Suppressor macrophage (primary cell): ENCODE data around the gene NANS.
A peak's percentile ranks its signal among the peaks of the same experiment; 100 is the strongest.
"Not testable (repeated sequence)": the region's sequence is repeated elsewhere in the genome, so short reads cannot be mapped to it uniquely, and the experiment has no call there.

Experiments used
- DNase-seq, 4 experiments: peaks; one replicate each; pipeline ENCODE4 v3.0.0-alpha.2; 2020 to 2022

NANS gene

GRCh38 chr9:98078895-98079294, 22.4 kb downstream of the NANS start:
- no peak for DNase-seq

GRCh38 chr9:98080326-98080725, 23.8 kb downstream of the NANS start:
- DNase-seq = no peak

- DNase-seq = no peak
Observed at GRCh38 chr9:98080780-98081179, 24.2 kb downstream of the NANS start.

GRCh38 chr9:98081477-98082219, 25.1 kb downstream of the NANS start:
- DNase-seq = peak; percentile 85 to 94 (median 89)

DNA sequence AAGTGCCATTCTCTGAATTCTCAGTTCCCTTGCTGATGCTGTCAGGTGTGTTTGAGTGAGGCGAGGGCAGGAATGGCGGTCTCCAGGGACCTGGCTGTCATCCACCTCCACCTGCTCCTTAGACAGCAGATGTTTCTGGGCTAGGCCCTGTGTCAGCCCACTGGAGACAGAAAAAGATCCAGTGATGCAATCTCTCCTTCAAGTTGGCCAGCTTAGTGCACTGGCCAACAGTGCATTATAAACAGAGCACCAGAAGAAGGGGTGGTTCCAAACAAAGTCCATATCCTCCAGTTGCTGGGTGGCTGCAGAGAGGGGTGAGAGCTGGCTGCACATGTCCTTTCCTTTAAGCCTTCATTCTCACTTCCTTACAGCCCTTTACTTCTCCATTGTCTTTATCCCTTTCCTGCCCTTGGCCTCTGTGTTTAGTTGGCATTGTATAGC, 26.5 kb downstream of the NANS start:
- peak; percentile 51 to 71 (median 68) for DNase-seq

DNA sequence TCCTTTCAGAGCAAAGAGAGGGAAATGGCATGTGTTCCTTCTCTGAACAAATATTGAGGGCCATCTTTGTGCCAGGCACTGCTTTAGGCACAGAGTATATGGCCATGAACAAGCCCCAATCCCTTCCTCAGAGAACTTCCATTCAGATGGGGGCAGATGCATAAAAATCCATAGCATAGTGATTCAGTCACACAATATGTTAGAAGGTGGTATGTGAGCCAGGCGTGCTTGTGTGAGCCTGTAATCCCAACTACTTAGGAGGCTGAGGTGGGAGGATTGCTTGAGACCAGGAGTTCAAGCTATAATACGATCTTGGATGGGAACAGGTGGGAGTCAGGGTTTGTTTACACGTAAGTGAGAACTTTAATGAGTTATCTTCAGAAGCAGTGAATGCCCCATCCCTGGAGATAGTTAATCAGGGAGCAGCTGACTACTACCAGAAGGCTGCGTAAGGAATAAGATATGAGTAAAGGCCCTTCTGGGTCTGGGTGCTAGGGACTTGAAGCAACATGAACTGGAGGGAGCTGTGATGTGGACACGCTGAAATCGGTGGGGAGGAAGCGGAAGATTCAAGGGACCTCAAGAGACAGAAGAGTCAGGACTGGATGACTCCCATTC, 27.1 kb downstream of the NANS start:
- no peak for DNase-seq

DNA sequence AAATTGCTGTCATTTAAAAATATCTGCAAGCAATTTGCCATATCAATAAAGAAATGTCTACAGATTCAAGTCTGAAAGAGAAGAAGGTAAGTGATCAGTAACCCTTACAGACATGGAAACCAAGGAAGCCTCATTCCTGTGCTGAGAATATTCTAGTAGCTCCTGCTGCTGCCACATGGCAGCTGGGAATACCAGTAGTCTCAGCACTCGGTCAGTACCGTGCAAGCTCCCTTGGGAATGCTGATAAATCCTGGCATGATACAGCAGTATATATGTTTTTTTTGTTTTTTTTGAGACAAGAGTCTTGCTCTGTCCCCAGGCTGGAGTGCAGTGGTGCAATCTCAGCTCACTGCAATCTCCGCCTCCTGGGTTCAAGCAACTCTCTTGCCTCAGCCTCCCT, 27.9 kb downstream of the NANS start:
- DNase-seq = no peak

- no peak for DNase-seq
Observed at GRCh38 chr9:98085058-98085457, 28.5 kb downstream of the NANS start.

DNA sequence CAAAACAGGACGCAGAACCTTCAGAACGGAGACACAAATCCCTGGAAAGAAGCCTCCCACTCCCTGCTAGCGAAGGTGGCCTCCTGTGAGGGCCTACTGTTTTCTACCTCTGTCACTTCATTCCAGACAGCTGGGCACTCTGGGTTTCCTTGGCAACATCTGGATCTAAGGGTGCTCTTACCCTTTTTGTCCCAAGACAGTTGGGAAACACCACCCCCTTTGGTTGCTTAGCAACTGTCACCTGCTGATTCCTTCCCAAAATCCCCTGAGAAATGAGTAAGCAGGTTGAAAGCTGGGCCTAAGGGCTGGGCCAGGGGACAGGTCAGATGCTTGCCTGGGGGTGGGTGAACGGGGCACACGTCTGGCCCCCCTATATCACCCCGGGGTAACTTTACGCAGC, 29.4 kb downstream of the NANS start:
- DNase-seq = peak in 2 of 4 experiments; percentile 16 to 18

- no peak for DNase-seq
Observed at GRCh38 chr9:98086461-98086860, 29.9 kb downstream of the NANS start.

DNA sequence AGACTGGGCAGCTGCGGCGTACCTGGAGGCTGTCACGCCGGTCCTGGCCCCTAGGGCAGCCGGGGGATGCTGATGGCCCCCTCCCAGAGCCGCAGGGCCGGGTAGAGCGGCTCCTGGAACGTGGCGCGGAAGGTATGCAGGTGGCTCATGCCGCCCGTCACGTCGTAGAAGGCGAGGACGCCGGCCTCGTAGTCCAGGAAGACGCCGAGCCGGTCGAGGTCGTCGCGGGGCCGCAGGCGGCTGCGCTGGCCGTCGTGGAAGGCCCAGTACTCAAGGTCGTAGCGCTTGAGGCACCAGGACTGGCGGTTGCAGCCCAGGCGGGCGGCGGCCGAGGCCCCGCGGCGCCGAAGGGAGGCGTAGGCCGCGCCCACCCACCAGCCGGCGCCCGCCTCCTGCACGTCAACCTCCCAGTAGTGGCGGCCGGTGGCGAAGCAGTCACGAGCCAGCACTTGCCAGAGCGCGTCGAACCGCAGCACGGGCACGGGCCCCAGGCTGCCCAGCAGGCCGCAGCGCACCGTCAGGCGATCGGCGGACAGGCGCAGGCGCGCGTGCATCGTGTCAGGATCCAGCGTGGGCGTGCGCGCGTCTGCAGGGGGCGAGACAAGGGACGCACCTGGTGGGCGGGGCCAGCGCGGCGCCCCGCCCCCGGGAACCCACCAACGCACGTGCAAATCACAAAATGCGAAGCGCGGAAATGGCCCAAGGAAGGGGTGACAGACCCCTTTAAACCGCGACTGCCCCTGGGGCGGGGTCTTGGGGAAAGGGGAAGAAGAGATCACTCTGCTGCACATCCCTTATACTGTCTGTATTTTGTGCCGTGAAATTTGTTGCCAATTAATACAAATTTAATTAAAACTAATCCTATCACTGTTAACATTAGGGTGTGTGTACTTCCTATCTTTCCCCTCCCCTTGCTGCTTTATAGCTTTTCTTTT, 31.2 kb downstream of the NANS start:
- peak; percentile 65 to 81 (median 70) for DNase-seq

DNA sequence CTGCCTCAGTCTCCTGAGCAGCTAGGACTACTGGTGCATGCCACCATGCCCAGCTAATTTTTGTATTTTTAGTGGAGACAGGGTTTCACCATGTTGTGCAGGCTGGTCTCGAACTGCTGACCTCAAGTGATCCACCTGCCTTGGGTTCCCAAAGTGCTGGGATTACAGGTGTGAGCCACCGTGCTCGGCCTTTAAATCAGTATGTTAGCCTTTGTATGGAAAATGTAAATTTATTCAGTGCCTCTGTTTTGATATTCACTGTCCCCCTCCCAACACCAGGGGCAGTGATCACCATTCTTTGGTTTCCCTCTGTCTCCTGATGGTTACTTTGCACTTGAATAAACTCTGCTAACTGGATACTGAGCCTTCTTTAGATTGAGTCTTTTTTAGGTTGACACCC, 34.1 kb downstream of the NANS start:
- DNase-seq = not testable (repeated sequence)

- DNase-seq = no peak
Observed at GRCh38 chr9:98091735-98092612, 35.4 kb downstream of the NANS start.

- DNase-seq = no peak
Observed at GRCh38 chr9:98092613-98092931, 36.0 kb downstream of the NANS start.

- no peak for DNase-seq
Observed at GRCh38 chr9:98094316-98094715, 37.8 kb downstream of the NANS start.

GRCh38 chr9:98094851-98095250, 38.3 kb downstream of the NANS start:
- no peak for DNase-seq

DNA sequence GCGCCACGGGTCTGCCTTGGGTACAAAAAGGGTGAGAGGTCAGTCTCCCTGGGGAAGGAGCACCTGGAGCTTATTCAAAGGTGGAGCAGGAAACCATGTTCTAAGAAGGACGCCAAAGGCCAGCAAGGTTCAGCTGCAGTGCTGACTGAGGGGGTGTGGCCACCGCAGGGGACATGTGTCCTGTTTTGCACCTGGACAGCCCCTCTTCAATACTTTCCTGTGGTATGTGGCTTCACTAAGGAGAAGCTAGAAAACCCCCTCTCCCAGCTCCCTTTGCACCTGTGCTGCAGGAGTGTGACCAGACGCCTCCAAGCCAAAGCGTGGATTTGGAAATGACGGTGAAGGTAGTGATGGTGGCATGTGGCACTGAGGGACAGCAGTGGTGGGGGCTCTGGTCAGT, 38.9 kb downstream of the NANS start:
- DNase-seq = no peak

GRCh38 chr9:98096091-98096490, 39.6 kb downstream of the NANS start:
- no peak for DNase-seq

- peak in 1 of 4 experiments; percentile 24 for DNase-seq
Observed at GRCh38 chr9:98097836-98098235, 41.3 kb downstream of the NANS start.

- no peak for DNase-seq
Observed at GRCh38 chr9:98099346-98099745, 42.8 kb downstream of the NANS start.

DNA sequence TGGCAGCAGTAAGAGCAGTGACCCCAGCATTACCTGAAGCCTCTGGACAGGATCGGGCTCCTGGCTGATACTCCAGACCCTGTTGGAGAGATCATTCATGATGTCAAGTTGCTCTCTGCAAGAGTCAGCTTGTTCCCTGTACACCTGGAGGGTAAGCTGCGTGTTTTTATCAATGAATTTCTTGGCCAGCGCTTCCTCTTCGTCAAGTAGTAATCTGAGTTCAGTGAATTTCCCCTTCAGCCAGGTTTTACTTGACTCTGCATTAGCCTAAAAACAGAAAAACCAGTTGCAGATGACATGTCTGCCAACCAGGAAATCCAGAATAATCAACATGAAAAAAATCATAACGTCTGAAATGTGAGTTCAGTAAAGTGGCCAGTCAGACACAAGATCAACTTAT, 43.4 kb downstream of the NANS start:
- DNase-seq = no peak

DNA sequence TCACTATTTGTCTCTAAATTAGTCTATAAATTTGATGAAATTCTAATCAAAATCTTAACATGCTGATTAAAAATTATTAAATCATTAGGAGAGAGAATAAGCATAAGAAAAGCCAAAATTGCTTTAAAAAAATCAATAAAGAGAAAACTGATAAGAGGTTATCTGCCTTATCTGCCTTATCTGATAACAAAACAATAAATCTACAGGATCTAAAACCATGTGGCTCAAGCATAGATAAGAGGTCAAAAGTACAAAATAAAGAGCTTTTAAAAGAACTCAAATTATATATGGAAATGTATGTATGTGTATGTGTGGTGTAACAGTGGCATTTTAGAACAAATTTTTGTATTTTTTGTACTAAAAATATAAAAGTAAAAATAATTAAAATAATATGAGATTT, 43.9 kb downstream of the NANS start:
- DNase-seq = no peak
